HG02981 (cell line): ENCODE results near the gene PLXNC1.

Experiments
- ATAC-seq: cut with Tn5 transposase; IDR thresholded peaks from one replicate; pipeline ENCODE4 v1.9.1; 2021; ENCODE audit warnings: mild to moderate bottlenecking, moderate library complexity; ENCODE audit not compliant: unreplicated experiment

Gene PLXNC1

DNA sequence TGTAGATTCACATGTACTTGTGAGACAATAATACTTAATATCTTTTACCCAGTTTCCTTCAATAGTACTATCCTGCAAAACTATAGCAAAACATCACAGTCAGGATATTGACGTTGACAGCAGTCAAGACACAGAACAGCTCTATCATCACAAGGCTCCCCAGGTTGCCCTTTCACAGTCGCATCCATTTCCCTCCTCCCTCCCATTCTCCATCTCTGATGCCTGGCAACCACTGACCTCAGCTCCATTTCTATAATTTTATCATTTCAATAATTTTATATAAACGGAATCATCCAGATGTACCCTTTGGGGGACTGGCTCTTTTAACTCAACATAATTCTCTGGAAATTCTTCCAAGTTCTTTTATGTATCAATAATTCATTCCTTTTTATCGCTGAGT lies 81.5 kb downstream of the PLXNC1 start:
- ATAC-seq: no peak

DNA sequence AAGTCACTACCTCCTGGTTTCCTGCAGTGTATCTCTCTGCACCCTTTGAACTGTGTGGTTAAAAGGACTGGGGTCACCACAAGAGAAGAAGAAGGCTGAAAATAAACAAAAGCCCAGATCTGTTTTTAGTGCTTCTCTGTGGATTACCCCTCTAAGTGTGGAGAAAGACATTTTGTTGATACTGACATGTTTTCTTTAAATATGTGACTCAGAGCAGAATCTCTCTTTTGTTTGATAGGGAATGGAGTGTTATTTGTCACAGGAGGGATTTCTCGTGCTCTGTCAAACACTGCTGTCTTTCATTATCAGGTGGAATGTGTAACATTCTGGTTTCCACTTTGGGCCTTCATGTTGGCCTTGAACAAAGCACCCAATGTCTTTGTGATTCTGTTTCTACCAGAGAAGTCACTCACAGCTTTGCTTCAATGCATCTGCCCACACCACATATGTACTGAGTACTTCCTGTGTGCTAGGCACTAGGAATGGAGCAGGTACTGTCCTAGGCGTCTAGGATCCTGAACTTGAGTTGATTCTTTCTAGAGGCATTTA lies 82.1 kb downstream of the PLXNC1 start:
- ATAC-seq: no peak

DNA sequence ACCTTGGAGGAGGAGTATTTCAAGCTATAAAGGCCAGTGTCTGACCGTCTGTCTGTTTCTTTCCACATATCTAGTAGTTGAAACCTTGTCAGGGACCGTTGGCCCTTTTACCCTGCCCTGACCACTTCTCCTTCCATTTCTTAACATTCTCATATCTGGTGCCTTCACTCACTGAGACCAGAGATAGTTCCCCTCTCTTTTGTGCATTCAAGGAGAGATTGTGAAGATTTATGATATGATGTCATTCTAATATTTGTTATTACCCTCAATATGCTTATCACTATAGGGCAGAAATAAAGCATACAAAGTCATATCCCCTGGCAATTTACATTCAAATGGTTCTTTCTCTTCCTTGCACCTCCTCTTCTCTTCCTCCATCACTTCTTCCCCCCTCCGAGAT lies 83.3 kb downstream of the PLXNC1 start:
- ATAC-seq: no peak

DNA sequence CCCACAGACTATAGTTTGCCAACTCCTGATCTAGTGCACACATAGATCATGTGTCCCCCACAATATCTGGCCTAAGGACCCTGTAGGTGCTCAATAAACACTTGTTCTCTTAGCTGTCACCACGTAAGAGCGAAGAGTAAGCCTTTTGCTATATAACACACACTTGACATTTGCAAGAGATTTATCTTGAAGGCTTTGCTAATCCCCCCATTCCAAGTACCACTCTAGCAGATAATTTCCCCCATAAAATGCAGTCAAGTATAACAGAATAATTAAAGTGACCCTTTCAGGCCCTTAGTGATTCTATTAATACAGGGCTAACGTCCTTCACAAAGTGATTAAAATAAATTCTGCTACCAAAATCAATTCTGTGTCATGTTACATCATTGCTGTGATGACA lies 87.5 kb downstream of the PLXNC1 start:
- ATAC-seq: no peak

DNA sequence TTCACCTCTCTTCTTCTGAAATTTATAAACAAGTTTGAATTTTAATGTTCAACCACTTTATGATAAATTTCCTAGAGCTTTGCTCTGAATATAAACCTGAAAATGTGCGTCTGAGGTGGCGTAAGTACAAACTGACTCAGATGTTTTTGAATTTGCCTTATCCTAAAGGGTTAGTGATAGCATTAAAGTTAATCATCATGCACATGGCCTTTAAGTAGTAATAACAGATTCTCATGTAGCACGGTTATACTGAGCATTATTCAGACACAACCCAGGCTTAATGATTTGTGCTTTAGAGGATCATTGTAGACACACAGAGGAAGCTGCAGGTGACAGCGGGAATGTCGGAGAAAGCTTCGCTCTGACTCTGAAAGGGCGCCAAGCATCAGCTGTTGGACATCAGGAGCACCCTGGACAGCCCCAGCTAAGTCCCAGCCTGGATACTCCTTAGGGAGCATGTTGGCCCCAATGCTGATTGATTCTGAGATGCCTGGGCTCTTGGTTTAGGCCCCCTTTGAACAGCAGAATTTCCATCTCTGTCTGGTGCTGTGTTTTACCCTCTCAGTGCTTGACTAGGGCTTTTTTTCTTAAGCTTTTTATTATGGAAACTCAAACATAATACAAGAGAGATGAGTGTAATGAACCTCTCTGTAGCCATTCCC lies 91.1 kb downstream of the PLXNC1 start:
- no peak for ATAC-seq

DNA sequence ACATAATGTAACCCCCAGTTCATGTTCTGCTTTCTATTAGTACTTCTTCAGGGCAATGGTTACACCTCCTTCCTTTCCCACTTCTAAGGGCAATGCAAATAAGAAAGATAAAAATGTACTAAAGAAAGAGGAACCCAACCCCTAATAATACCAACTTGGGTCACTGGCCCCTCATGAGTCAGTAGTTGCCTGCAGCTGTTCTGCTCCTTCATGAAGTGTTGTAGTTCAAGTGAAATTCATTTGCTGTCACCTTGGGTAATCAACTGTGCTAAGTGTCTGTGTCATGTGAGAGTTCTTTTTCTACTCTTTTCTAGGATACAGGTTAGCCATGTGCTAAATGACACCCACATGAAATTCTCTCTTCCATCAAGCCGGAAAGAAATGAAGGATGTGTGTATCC lies 91.8 kb downstream of the PLXNC1 start:
- peak; percentile 83 for ATAC-seq

DNA sequence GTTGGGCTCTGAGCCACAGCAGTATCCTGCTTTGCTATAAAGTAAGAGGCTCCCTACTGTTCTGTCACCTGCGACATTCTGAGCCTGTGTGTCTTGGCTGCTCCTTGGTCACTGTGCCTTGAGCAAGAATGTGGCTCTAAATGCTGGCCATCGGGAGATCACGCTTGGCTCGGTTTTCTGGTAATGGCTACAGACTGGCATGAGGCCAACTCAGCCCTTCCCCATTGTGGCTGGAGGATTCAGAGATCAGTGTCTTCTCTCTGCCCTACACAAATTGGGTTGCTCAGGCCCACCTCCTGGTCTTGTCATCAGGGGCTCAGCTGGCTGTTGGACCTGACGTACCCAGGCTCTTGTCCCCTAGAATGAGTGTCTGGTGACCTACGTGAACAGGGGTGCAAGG lies 94.5 kb downstream of the PLXNC1 start:
- ATAC-seq: no peak

DNA sequence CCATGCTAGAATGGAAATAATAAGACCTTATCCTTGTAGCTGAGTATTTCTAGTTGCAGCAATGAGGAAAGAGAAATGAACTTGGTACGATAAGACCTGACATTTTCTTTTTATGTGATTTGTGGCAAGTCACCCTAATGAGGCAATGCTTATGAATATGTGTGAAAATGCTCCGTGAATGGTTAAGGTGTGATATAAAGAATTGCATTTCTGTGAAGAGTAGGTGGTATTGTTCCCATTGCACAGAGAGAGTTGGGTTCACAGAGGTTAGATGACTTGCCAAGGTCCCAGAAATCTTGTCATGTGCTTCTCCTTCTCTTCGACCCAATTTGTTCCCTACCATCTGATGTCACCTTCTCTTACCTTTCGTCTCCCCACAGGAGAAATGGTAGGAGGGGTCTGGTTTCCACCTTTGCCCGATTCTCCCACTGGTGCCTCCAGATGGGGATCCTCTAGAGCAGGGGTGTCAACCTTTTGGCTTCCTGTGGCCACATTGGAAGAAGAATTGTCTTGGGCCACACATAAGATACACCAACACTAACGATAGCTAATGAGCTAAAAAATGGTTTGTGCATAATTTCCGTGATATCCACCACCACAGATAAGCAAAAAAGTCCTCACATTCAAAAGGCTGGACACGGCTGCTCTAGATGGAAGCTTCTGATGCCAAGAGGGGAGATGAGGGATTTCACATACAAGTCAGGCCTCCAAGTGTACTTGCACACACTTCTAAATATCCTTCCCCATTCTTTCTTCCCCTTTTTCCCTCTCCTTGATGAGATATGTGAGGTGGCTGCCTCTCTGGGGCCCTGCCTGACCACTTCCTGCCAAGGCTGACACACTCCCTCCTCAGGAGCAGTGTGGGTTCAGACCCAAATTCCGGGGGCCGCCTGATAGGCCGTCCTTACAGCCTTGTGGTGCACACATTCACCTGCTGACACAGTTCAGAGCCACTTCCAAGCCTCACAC lies 96.1 kb downstream of the PLXNC1 start:
- peak; percentile 59 for ATAC-seq

DNA sequence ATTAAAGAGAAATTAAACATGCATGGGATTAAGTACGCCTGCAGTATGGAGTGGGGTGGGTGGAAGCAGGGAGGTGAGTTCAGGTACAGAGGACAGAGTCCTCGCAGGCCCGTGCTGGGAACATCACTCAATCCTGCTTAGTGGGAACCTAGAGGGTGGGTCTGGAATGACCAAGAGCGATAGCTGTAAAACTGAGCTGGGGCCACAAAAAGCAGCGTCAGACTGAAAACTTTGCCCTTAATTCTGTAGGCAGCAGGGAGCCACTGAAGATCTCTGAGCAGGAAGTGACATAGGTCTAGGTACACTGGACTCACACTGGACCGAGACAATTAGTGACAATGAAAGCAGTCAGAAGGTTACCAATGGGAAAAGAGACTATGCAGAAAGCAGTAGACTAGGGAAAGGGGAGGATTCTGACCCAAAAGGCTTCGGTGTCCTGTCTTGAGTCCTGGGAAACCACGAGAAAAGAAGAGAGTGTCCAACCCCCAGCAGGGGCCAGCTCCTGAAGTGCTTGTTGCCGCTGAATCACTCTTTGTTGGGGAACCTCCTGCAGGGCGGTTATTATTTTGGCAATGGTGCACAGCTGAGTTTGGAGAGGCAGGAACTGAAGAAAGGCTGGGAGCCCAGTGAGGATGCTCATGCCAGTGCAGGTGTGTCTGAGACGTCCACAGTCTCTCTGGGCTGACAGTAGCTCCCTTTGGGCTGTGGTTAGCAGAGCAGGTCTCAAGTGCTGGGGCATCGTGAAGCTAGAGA lies 97.4 kb downstream of the PLXNC1 start:
- ATAC-seq: no peak

DNA sequence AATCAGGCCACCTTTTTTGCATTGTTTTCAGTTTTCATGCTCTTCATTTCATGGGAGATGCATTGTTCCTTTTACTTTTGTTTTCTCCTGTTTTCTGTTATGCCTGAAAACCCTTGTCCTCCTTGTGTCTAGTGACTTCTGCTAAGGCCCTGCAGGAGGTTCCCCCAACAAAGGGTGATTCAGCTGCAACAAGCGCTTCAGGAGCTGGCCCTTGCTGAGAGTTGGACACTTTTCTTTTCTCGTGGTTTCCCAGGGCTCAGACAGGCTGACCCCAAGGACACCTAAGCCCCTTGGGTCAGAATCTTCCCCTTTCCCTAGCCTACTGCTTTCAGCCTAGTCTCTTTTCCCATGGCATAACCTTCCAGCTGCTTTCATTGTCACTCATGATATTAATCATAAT lies 98.9 kb downstream of the PLXNC1 start:
- no peak for ATAC-seq

DNA sequence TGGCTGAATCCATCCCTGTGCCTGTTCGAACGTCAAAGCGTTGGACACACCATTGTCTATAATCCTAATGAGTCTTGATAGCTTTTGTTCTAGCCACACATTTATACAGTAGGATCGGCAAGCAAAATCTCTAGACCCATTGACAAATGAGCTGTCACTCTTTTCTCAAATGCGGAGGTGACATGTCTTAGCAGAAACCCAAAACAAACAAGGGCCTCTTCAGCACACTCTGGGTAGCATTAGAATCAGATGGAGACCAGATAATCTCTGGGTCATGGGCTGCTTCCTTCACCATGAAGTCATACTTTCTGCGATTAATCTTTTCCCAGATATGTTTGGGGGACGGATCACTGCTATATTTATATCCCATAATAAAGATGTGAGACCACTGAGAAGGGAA lies 100.2 kb downstream of the PLXNC1 start:
- no peak for ATAC-seq

DNA sequence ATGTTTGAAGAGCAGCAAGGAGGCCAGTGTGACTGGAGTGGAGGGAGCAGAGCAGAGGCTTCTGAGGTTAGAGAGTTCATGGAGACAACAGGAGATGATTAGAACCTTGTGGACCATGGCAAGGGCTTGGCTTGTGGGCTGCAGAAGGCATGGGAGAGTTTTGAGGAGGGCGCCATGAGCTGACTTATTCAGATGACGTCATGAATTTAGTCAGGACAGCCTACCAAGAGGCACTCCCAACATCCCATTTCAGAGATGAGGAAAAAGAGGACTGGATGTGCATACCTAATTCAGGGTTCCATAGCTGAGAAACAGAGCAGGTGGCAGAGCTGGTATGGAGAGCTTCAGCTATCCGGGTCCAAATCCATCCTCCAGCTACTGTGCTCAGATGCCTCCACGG lies 101.8 kb downstream of the PLXNC1 start:
- ATAC-seq: no peak

DNA sequence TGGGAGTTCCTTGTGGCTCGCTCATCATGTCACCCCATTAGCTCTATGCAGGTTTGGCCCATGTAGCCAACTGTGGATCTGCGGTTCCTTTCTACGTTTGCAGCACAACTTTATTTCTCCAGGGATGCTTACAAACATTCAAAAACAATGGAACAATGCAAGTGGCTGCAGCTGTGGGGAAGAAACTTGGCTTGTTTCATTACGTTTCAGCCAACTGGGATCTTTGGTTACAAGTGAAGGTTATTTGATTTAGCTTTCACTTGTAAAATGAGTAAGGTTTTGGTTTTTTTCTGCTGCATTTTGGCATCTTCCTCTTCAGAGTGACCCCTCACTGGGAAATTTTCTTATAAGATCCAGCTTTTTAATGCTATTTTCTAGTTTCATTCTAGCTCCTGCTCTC lies 105.9 kb downstream of the PLXNC1 start:
- ATAC-seq: no peak

DNA sequence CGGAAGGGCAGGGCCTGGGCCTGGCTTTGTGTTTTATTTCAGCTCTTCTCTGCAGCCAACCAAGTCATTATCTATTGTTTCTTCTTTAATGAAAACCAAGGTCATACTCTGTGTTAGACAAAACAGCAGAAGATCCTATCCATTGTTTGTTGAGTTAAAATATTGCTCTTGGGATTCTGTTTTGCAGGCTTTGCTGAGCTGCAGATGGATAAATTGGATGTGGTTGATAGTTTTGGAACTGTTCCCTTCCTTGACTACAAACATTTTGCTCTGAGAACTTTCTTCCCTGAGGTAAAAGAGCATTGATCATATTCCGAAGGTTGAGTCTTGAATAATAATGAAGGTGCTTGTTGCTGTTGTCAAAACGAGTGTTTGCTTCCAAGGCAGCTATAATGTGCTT lies 106.6 kb downstream of the PLXNC1 start:
- no peak for ATAC-seq

DNA sequence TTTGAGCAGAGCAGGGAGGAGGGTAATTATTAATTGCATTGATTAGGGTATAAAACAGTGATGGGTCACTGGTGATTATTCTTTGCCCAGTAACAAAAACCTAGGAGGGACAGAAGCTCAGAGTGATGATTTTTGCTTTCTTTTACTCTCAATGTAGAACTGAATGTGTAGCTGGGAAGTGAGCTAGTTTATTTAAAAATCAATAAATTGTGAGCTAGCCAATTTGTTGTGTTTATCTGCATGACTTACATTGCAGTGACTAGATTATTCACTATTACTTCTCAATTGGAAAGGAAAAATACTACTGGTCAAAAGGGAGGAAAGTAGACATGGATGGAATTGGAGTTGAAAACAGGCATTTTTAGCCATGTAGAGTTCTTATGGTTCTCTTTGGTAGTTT lies 107.1 kb downstream of the PLXNC1 start:
- ATAC-seq: no peak

DNA sequence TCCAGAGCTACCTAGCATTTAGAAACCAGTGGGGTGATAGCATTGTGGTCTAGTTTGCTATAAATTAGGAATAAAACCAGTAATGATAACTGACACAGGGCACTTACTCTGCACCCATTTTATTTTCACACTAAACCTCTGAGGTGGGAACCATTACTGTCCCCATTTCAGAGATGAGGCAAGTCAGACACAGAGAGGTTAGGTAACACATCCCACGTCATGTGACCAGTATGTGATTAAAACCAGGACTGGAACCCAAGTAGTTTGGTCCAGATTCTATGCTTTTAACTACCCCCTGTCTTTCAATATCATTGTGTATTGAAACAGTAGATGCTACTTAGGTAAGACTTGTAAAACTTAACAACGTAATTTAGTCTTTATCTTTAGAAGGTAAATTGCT lies 110.2 kb downstream of the PLXNC1 start:
- ATAC-seq: no peak

DNA sequence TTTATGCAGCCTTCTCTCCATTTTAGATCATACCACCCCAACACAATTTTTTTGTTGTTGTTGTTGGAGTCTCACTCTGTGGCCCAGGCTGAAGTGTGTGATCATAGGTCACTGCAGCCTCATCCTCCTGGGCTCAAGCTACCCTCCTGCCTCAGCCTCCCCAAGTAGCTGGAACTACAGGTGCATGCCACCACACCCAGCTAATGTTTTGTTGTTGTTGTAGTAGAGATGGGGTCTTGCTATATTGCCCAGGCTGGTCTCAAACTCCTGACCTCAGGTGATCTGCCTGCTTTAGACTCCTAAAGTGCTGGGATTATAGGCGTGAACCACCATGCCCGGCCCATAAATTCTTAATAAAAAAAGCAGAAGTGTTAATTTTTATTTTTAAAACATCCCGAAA lies 111.6 kb downstream of the PLXNC1 start:
- ATAC-seq: no peak

DNA sequence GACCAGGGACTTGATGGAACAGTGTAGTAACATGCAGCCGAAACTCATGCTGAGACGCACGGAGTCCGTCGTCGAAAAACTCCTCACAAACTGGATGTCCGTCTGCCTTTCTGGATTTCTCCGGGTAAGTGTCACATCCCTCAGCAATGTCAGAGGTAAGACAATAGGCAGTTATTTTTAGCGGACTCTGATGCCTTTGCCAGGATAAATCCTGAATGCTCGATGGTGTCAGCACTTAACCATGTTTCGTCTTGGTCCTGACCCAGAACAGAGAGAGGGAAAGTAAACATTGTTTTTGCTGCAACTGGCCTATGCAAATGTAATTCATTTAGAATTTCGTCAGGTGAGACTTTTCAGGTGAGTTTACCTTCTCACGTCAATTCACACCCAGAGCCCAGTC lies 112.3 kb downstream of the PLXNC1 start:
- ATAC-seq: no peak

DNA sequence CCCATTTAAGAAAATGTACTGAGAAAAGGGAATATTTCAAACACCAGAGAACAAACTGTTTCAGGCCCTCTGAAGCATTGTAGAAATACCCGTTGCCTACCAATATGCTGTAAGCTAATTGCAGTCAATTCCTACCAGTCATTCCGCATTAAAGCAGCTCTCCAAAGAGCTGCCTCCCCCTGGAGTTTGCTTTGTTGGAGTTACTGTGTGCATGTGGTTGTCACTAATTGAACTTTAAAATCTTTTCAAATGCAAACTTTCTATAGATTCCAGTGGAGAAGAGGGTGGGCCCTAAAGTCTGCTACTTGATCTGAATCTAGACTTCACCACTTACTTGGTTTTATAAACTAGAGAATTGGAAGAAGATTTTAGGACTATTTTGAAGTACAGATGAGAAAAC lies 112.7 kb downstream of the PLXNC1 start:
- ATAC-seq: no peak

DNA sequence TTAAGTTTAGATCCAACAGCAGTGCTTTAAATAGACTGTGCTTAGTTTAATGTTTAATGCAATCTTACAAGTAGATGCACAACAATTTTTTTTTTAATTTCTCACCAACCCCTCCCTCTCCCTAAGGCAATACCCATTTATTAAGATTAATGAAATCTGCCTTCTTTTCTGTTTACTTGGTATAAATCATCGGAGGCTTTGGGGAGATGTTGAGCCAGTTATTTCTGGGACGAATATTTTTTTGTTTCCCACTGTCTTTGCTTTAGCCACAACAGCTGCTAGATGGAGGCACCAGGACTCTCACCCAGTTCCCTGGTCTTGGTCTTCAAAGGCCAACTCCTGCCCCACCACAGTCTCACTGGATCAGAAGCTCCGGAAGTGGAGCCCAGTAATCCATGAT lies 113.4 kb downstream of the PLXNC1 start:
- ATAC-seq: no peak

DNA sequence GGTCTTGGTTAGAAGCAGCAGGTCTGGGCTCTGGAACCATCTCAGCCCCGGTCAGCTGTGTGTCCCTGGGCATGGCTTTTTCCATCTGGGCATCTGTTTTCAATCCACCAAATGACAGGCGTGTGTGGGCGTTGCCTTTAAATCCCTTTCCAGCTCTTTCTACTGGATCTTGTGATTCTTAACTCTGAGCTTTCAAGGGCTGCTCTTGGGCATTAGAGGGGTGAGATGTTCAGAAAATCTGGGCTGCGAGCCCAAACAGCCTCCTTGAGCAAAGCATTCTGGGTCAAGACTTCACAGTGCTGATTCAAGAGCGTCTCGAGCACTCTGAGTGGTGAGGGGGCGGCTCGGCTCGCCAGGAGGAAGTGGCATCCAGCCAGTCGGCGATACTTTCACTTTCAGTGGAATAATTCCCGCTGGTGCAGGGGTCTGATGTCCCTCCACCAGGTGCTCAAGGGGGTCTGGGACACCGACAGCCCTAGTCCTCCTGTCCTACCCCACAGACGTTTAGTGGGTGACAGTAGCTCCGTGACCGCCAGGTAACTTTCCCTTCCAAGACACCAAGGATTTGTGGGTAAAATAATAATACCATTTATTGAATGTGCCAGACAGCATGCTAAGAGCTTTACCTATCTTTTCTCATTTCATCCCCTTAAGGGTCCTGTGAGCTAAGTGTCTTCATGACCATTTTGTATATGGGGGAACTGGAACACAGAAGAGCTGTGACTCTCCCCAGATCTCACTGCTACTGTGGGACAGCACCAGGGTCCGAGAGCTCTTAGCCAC lies 114.0 kb downstream of the PLXNC1 start:
- ATAC-seq: peak; percentile 64
